VCaP (cell line): ENCODE measurements around the gene APOL2.

Experiments used
- H3K27ac ChIP-seq: fragments of 450-650 bp; 2 replicates; pipeline ENCODE4 v1.5.1; 2017
- CTCF ChIP-seq: fragments of 450-650 bp; conservative IDR thresholded peaks from 2 replicates; pipeline ENCODE4 v1.5.1; 2017; ENCODE audit warnings: mild to moderate bottlenecking, moderate library complexity

The APOL2 gene

DNA sequence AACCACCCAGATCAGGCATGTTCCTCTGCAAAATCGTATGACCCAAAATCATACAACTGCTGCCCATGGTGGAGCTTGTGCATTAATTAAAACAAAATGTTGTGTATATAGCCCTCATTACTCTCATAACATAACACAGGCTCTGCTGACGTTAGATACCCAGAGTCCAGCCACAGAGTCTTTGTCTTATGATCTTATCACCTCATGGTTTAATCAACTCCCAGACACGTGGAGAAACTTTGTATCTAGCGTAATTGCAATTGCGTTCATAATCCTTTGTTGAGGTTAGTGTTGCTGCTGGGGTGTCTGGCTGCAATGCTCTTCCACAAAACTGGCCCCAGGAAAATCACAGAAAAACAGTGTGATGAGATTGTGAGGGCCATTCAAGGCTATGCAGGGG is 8.6 kb upstream of the APOL2 start:
- no peak overlapping the region for H3K27ac ChIP-seq

GRCh38 chr22:36246718-36247117 is 7.4 kb upstream of the APOL2 start:
- no peak overlapping the region for H3K27ac ChIP-seq
- no peak for TF ChIP-seq CTCF

More for the DNA sequence above, 8.6 kb upstream of the APOL2 start:
- TF ChIP-seq CTCF: no peak

- TF ChIP-seq CTCF: no peak
These were observed 6.6 kb upstream of the APOL2 start for GRCh38 chr22:36245805-36246356.

DNA sequence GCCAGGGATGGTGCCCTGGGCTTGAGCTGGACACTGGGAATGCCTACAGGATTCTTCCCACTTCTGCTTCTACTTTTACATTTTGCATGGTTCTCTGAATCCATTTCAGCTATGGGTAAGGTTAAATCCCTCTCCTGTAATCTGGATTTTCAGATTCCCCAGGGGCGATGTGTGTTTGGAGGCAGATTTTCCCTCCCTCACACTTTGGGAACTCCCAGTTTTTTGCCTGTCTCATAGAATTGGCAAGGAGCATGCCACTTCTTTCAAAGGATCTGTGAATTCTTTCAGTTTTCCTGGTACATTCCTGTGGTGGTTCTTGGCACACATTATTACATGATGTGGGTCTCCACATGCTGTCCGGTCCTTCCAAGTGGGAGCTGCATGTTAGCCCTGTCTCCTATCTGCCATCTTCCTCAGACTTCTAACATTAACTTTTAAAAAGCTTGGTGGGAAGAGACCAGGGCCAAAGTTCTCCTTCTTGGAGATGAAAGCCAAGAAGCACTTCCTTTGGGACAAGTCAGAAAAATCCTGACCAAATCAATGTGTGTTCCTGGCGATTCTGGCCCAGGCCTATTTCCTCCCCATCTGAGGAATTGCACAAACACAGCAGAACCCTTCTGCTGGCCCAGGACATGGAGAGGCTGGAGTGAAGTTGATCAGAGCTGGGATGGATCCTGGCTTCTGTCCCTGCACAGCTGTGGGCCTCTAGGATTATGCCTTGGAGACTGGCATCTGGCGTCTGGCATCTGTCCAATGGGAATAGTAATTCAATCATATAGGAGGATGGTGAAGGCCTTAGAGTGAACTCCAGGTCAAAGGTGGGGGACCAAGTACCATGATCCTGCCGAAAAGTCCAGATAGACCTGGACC is 5.4 kb upstream of the APOL2 start:
- TF ChIP-seq CTCF: no peak
- H3K27ac ChIP-seq: no peak overlapping the region

More at GRCh38 chr22:36245805-36246356, 6.6 kb upstream of the APOL2 start:
- H3K27ac ChIP-seq: no peak overlapping the region

- TF ChIP-seq CTCF: no peak
- H3K27ac ChIP-seq: no peak overlapping the region
These were observed 4.7 kb upstream of the APOL2 start for GRCh38 chr22:36243986-36244385.

GRCh38 chr22:36239150-36239400 is 252 bp downstream of the APOL2 start:
- TF ChIP-seq CTCF: no peak
- peak overlapping the region; percentile 84 for H3K27ac ChIP-seq

DNA sequence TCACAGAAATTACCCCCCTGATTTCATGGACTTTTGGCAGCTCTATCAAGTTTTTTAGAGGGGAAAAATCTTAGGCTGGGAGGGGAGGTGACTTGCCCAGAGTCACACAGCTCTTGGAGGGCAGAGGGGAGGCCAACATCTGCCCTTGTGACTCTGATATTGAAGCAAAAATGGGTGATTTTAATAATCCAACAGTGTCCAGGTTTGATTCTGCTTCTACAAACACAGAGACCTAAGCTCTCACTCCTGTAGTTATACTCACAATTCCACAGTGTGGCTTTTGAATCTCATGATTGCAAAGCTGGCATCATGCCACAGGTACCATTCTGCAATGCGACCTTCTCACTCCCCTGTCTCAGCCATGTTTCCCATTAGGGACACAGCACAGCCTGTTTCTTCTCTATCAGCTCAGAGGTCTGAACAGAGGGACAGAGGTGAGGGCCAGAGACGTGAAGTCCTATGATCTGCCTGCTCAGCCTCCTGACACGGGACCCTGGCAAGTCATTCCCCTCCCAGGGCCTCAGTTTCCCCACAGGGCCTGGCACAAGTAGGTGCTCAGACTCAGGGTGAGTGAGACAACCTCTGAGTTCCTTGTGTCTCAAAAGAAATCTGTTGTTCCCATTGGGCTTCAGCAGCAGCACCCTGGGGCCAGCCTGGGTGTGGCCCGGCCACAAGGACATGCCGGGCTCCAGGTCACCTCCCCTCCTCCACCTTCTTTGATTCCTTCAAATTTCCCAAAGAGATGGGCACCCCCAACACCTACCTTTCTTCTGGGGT is 766 bp downstream of the APOL2 start:
- no peak for TF ChIP-seq CTCF
- H3K27ac ChIP-seq: peak overlapping the region; percentile 84
